Activated CD4-positive, alpha-beta T cell treated with anti-CD3 and anti-CD28 coated beads, Interleukin-2, amount 10 ng/mL, durations not matched to agents 24 days and 14 days (primary cell): ENCODE data around the gene CCDC201. TPM values are rescaled to one million over a fixed set of nuclear protein-coding genes. Genes with fewer than 3 reads are reported as not detected.

Source experiments
- DNase-seq: peaks from one replicate; pipeline ENCODE4 v3.0.0; 2022
- H3K27ac Mint-ChIP-seq: one replicate; pipeline ENCODE4 v1.8.0; 2022; ENCODE audit warnings: mild to moderate bottlenecking, mixed read lengths
- H3K27me3 Mint-ChIP-seq: one replicate; pipeline ENCODE4 v1.8.0; 2022; ENCODE audit warnings: mixed read lengths
- H3K36me3 Mint-ChIP-seq: one replicate; pipeline ENCODE4 v1.8.0; 2022; ENCODE audit warnings: low read depth, mild to moderate bottlenecking, mixed read lengths
- H3K4me1 Mint-ChIP-seq: one replicate; pipeline ENCODE4 v1.8.0; 2021; ENCODE audit warnings: mixed read lengths
- H3K4me3 Mint-ChIP-seq: one replicate; pipeline ENCODE4 v1.8.0; 2022; ENCODE audit warnings: mild to moderate bottlenecking, moderate library complexity, mixed read lengths
- H3K9me3 Mint-ChIP-seq: one replicate; pipeline ENCODE4 v1.8.0; 2021; ENCODE audit warnings: mixed read lengths
- intact Hi-C: fragments of 100-400 bp; cut with micrococcal nuclease; formaldehyde crosslinking; loops from one replicate; pipeline ENCODE4 v1.15.1; 2023
- total RNA-seq: library from RNA; stranded (reverse); gene quantifications from 2 replicates; pipeline ENCODE4 v1.2.3, GENCODE V29; 2022

The CCDC201 gene
- total RNA-seq, 1 donor from 2014 or later: not detected

DNA sequence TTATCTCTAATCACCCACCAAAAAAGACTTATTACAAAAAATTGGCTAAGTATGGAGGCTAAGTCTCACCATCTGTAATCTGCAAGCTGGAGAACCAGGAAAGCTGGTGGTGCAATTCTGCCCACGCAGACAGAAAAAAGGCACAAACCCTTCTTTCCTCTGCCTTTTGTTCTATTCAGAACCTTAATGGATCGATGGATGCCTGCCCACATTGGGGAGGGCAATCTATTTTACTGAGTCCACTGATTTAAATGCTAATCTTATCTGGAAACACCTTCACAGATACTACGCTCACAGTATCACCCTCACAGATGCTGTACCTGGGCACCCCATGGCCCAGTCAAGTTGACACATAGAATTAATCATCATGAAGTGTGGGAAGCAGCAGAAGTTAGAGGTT lies 38.0 kb upstream of the CCDC201 start:
- no peaks in the 10 kb centered on the region for H3K9me3 Mint-ChIP-seq
- peaks cover 6% of the 10 kb centered on the region for H3K27me3 Mint-ChIP-seq
- intact Hi-C loops: no loop called here
- no peak overlapping the region for H3K4me3 Mint-ChIP-seq
- no peaks in the 10 kb centered on the region for H3K4me1 Mint-ChIP-seq
- H3K36me3 Mint-ChIP-seq: no peaks in the 10 kb centered on the region
- no peak for DNase-seq
- no peak overlapping the region for H3K27ac Mint-ChIP-seq

GRCh38 chr7:45909561-45909960 lies 36.7 kb upstream of the CCDC201 start:
- H3K4me1 Mint-ChIP-seq: no peaks in the 10 kb centered on the region
- DNase-seq: no peak
- peaks cover 6% of the 10 kb centered on the region for H3K27me3 Mint-ChIP-seq
- no peaks in the 10 kb centered on the region for H3K9me3 Mint-ChIP-seq
- H3K27ac Mint-ChIP-seq: no peak overlapping the region
- intact Hi-C loops: no loop called here
- H3K36me3 Mint-ChIP-seq: no peaks in the 10 kb centered on the region
- no peak overlapping the region for H3K4me3 Mint-ChIP-seq

DNA sequence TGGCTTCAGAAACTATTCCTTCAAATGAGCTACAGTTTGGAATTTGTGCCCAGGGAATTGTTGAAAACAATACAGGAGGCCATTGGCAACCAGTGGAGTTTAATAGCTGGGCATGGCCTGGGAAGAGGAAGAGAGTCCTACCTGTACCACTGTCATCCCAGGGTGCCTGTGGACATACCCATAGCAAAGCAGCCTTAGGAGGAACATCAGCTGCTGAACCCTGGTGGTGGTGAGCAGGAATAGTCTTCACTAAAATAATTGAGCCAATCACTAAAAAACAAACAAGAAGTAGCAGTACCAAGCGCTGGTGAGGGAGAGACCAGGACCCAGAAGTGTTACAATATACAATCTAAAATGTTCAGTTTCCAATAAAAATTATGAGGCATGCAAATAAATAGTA lies 29.9 kb upstream of the CCDC201 start:
- H3K4me3 Mint-ChIP-seq: no peak overlapping the region
- intact Hi-C loops: no loop called here

GRCh38 chr7:45901566-45901965 lies 28.7 kb upstream of the CCDC201 start:
- Mint-ChIP-seq H3K9me3 (no peaks in the 10 kb centered on the region), H3K36me3 (no peaks in the 10 kb centered on the region), H3K27ac (no peak overlapping the region), H3K4me3 (no peak overlapping the region), H3K27me3 (peaks cover 10% of the 10 kb centered on the region), H3K4me1 (no peaks in the 10 kb centered on the region)
- no peak for DNase-seq
- intact Hi-C loops: no loop called here

More for the DNA sequence above, 29.9 kb upstream of the CCDC201 start:
- Mint-ChIP-seq H3K9me3 (no peaks in the 10 kb centered on the region), H3K4me1 (no peaks in the 10 kb centered on the region), H3K27ac (no peak overlapping the region), H3K36me3 (no peaks in the 10 kb centered on the region), H3K27me3 (peaks cover 10% of the 10 kb centered on the region)
- DNase-seq: peak; percentile 22

DNA sequence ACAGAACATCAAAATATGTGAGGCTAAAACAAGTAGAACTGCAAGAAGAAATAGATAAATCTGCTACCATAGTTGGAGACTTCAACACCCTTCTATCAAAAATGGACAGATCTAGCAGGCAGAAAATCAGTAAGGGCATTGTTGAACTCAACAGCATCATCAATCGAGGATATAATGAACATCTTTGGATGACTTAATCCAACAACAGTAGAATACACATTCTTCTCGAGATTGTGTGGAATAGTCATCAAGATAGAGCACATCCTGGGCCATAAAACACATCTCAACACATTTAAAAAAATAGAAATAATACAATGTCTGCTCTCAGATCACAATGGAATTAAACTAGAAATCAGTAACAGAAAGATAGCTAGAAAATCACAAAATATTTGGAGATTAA lies 25.3 kb upstream of the CCDC201 start:
- Mint-ChIP-seq H3K4me1 (no peaks in the 10 kb centered on the region), H3K27ac (no peak overlapping the region), H3K36me3 (no peaks in the 10 kb centered on the region), H3K9me3 (no peaks in the 10 kb centered on the region), H3K4me3 (no peak overlapping the region), H3K27me3 (peaks cover 14% of the 10 kb centered on the region)
- DNase-seq: no peak
- intact Hi-C loops: no loop called here

DNA sequence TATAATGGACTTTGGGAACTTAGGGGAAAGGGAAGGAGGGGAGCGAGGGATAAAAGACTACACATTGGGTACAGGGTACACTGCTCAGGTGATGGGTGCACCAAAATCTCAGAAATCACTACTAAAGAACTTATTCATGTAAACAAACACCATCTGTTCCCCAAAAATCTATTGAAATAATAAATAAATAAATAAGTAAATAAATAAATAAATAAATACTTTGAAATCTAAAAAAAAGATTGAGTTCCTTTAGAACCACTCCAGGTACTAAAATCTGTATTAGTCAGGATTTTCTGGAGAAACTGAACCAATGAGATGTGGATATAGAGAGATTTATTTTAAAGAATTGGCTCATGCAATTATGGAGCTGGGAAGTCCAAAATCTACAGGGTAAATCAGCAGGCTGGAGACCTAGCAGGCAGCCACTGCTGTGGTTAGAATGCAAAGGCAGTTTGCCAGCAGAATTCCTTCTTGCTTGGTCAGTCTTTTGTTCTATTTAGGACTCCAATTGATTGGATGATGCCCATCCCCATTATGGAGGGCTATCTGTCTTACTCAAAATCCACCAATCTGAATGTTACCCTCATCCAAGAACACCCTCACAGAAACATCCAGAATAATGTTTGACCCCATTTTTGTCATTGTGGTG lies 24.3 kb upstream of the CCDC201 start:
- no peak overlapping the region for H3K27ac Mint-ChIP-seq
- H3K9me3 Mint-ChIP-seq: no peaks in the 10 kb centered on the region
- no peak for DNase-seq
- intact Hi-C loops: no loop called here
- no peaks in the 10 kb centered on the region for H3K4me1 Mint-ChIP-seq
- peaks cover 15% of the 10 kb centered on the region for H3K27me3 Mint-ChIP-seq
- H3K36me3 Mint-ChIP-seq: no peaks in the 10 kb centered on the region
- H3K4me3 Mint-ChIP-seq: no peak overlapping the region

GRCh38 chr7:45894665-45895062 lies 21.8 kb upstream of the CCDC201 start:
- H3K4me1 Mint-ChIP-seq: no peaks in the 10 kb centered on the region
- intact Hi-C loops: loop anchor here (5.0 kb wide), 1 partner anchor 1193 kb away; no protein-coding TSS in a partner anchor
- no peaks in the 10 kb centered on the region for H3K36me3 Mint-ChIP-seq
- no peak overlapping the region for H3K4me3 Mint-ChIP-seq
- H3K27ac Mint-ChIP-seq: no peak overlapping the region
- DNase-seq: no peak
- no peaks in the 10 kb centered on the region for H3K9me3 Mint-ChIP-seq
- H3K27me3 Mint-ChIP-seq: peaks cover 25% of the 10 kb centered on the region

GRCh38 chr7:45893996-45894664 lies 21.2 kb upstream of the CCDC201 start:
- no peaks in the 10 kb centered on the region for H3K36me3 Mint-ChIP-seq
- intact Hi-C loops: loop anchor here (5.0 kb wide), 1 partner anchor 1193 kb away; no protein-coding TSS in a partner anchor
- no peak overlapping the region for H3K27ac Mint-ChIP-seq
- DNase-seq: no peak
- H3K4me3 Mint-ChIP-seq: no peak overlapping the region
- H3K27me3 Mint-ChIP-seq: peaks cover 30% of the 10 kb centered on the region
- H3K4me1 Mint-ChIP-seq: no peaks in the 10 kb centered on the region
- no peaks in the 10 kb centered on the region for H3K9me3 Mint-ChIP-seq

GRCh38 chr7:45893374-45893995 lies 20.6 kb upstream of the CCDC201 start:
- H3K4me3 Mint-ChIP-seq: no peak overlapping the region
- no peak for DNase-seq
- H3K27me3 Mint-ChIP-seq: peaks cover 33% of the 10 kb centered on the region
- H3K27ac Mint-ChIP-seq: no peak overlapping the region
- H3K9me3 Mint-ChIP-seq: no peaks in the 10 kb centered on the region
- intact Hi-C loops: loop anchor here (5.0 kb wide), 1 partner anchor 1194 kb away; no protein-coding TSS in a partner anchor
- no peaks in the 10 kb centered on the region for H3K36me3 Mint-ChIP-seq
- no peaks in the 10 kb centered on the region for H3K4me1 Mint-ChIP-seq

DNA sequence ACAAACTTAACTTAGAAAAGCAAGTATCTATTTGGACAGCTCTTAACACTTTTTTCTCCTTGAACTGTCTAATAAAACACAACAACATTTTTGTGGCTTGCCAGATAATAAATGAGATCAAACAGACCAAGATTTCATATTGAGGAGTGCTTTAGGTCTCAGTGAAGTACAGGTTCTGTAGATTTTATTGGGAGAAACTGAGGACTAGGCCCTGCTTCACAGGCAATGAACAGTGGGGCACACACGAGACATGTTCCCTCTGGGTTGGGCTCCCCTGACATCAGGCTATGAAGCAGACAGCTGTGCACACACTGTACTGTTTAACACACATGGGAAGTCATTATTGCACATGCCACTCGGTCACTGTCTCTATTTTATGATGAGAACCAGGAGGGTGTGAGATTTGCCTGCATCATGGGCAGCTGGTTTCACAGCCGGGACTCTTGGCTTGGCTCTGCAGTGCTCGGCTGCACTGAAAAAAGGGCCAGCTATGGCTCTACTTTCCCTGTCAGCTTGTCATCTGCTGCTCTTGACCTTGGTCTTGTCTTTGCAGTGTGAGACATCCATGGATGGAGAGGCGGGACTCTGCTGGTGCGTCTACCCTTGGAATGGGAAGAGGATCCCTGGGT lies 19.6 kb upstream of the CCDC201 start:
- no peak for DNase-seq
- Mint-ChIP-seq H3K36me3 (no peaks in the 10 kb centered on the region), H3K27me3 (peaks cover 39% of the 10 kb centered on the region), H3K4me1 (no peaks in the 10 kb centered on the region), H3K27ac (no peak overlapping the region), H3K4me3 (no peak overlapping the region), H3K9me3 (no peaks in the 10 kb centered on the region)
- intact Hi-C loops: loop anchor here (5.0 kb wide), 1 partner anchor 1195 kb away; no protein-coding TSS in a partner anchor

DNA sequence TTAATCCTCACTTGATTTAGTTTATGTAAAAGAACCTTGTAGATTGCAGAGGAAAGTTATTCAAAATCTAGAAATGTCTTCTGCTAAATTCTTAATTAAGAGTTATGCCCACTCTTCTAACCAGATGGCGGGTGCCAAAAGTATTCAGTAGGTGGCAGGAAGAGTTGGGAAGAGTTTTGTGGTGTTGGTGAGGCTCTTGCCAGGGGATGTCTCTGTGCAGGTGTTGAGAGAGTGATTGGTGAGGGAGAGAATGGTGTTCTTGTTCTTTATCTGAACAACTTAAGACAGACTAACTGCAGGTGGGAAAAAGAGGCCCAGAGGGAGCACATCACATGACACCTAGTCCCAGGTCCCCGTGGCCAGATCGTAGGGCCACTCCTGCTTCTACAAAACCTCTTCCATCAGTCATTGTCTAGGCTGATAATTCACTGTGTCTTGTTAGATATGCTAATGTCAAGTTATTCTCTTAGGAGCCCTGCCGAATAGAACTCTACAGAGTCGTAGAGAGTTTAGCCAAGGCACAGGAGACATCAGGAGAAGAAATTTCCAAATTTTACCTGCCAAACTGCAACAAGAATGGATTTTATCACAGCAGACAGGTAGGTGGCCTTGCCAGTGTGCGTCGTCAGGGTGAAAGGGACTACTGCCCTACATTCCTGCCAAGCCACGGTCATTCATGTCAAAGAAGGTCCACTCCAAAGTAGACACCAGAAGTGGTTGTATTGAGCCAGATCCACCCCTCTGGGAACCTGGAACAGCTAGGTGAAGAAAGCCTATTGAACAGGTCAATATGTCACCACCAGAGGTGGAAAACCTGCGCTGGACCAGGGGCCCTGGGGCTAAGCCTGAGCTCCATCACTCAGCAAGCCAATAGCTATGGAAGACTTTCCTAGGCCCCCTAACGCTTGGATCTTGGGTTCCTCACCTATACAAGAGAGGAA lies 18.9 kb upstream of the CCDC201 start:
- DNase-seq: no peak
- Mint-ChIP-seq H3K36me3 (no peaks in the 10 kb centered on the region), H3K4me3 (no peak overlapping the region), H3K4me1 (no peaks in the 10 kb centered on the region), H3K9me3 (no peaks in the 10 kb centered on the region), H3K27me3 (peaks cover 45% of the 10 kb centered on the region), H3K27ac (no peak overlapping the region)
- intact Hi-C loops: loop anchor here (5.0 kb wide), 1 partner anchor 1196 kb away; no protein-coding TSS in a partner anchor

DNA sequence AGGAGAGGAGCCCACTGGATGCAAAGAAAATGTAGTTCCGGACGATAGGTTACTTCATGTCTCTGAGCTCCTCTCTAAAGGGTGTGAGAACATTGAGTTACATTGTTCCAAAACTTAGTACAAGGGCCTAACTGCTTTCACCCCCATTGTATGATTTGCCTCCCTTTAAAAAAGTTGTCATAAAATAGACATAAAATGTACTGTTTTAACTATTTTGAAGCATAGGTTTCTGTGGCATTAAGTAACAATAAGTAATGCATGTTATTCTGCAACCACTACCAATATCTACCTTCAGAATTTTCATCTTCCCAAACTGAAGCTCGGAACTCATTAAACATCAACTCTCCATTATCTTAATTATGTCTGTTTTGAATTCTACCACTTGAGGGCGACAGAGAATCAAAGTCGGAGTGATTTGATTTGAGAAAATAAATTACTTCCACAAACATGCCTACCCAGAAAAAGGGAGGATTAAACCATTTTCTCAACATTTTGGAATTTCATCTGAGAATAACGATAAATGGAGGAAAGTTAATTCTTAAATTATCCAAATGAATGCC lies 18.1 kb upstream of the CCDC201 start:
- H3K27me3 Mint-ChIP-seq: peaks cover 46% of the 10 kb centered on the region
- no peaks in the 10 kb centered on the region for H3K9me3 Mint-ChIP-seq
- no peaks in the 10 kb centered on the region for H3K4me1 Mint-ChIP-seq
- H3K4me3 Mint-ChIP-seq: no peak overlapping the region
- DNase-seq: no peak
- H3K27ac Mint-ChIP-seq: no peak overlapping the region
- intact Hi-C loops: loop anchor here (5.0 kb wide), 1 partner anchor 1196 kb away; no protein-coding TSS in a partner anchor
- no peaks in the 10 kb centered on the region for H3K36me3 Mint-ChIP-seq
